ENCODE results near the gene CD6. TPM values are rescaled to one million over a fixed set of nuclear protein-coding genes. Genes with fewer than 3 reads are reported as not detected.

CD6 gene
- total RNA-seq, 1 experiment from 2014 or later = not detected

GRCh38 chr11:61024938-61025820 is 53.7 kb downstream of the CD6 start:
- Histone ChIP-seq H2BK12ac (ENCODE audit: insufficient read length, low read depth, low read length) (no peak overlapping the region), H3K14ac (ENCODE audit: insufficient read depth, low read length) (no peak overlapping the region), H3K27me3 (ENCODE audit: insufficient read depth, low read length) (peaks cover 3% of the 10 kb centered on the region; the same call in 1 of the 2 replicates), H3K27ac (ENCODE audit: insufficient read length, low read depth, low read length) (no peak overlapping the region), H2AFZ (ENCODE audit: low read length) (no peak overlapping the region), H2BK15ac (ENCODE audit: low read depth, low read length) (no peak overlapping the region), H3K4me1 (ENCODE audit: insufficient read depth, low read length) (no peaks in the 10 kb centered on the region; the same call in 1 of the 2 replicates), H2BK5ac (ENCODE audit: insufficient read length, low read length) (no peak overlapping the region), H3K18ac (ENCODE audit: insufficient read length, low read depth, low read length) (no peak overlapping the region), H3K4ac (ENCODE audit: low read depth, low read length) (no peak overlapping the region), H3K79me2 (ENCODE audit: insufficient read depth, low read length) (no peaks in the 10 kb centered on the region), H4K20me1 (ENCODE audit: control insufficient read depth, insufficient read depth, insufficient read length) (no peaks in the 10 kb centered on the region), H3K23me2 (ENCODE audit: insufficient read length, low read depth, low read length, poor library complexity, severe bottlenecking) (peaks cover 3% of the 10 kb centered on the region), H3K9me3 (ENCODE audit: control insufficient read depth, low read depth, low read length) (no peaks in the 10 kb centered on the region), H4K5ac (ENCODE audit: insufficient read length, low read depth, low read length) (no peak overlapping the region), H3T11ph (ENCODE audit: low read length) (no peak overlapping the region), H4K91ac (ENCODE audit: insufficient read length, low read depth, low read length) (no peak overlapping the region), H2AK5ac (ENCODE audit: insufficient read length, low read length) (no peak overlapping the region), H2BK120ac (ENCODE audit: low read depth, low read length, poor library complexity, severe bottlenecking) (no peak overlapping the region), H4K8ac (replicated peaks; ENCODE audit: insufficient read length, low read depth, low read length) (no peak overlapping the region), H3K23ac (ENCODE audit: insufficient read length, low read depth, low read length) (no peak overlapping the region), H3K79me1 (ENCODE audit: insufficient read depth, low read depth, low read length, poor library complexity, severe bottlenecking) (no peaks in the 10 kb centered on the region), H2BK20ac (ENCODE audit: low read depth, low read length, poor library complexity, severe bottlenecking) (no peak overlapping the region), H3K4me2 (ENCODE audit: insufficient read depth, insufficient read length, low read length) (no peak overlapping the region), H3K56ac (ENCODE audit: insufficient read length, low read depth, low read length) (no peak overlapping the region), H3K9ac (ENCODE audit: extremely low read depth, insufficient read length, low read length) (no peak overlapping the region)
- H3K4me1 Mint-ChIP-seq = peaks cover 32 to 48% of the 10 kb centered on the region in 2 experiments
- H3K36me3 Mint-ChIP-seq (ENCODE audit: insufficient read depth in 1 of 3, low read depth in 3 of 3) = no peaks in the 10 kb centered on the region
- WGBS (ENCODE audit: extremely low coverage, insufficient read length, low lambda C conversion rate) = no CpG with 5 or more reads among the region's 14 CpGs
- H3K27ac Mint-ChIP-seq = no peak overlapping the region; a peak in 1 of 7 replicates
- TF ChIP-seq CTCF (conservative IDR thresholded peaks at IDR 0.05) = no peak
- no peak overlapping the region for H3K4me3 Mint-ChIP-seq
- DNase-seq = no peak
- no peaks in the 10 kb centered on the region; a peak in 1 of 5 replicates for H3K9me3 Mint-ChIP-seq
- peaks cover 76% of the 10 kb centered on the region for H3K27me3 Mint-ChIP-seq (ENCODE audit: low read depth)

Data from H9 (cell line).